ENCODE measurements around the gene LANCL3.

The LANCL3 gene

DNA sequence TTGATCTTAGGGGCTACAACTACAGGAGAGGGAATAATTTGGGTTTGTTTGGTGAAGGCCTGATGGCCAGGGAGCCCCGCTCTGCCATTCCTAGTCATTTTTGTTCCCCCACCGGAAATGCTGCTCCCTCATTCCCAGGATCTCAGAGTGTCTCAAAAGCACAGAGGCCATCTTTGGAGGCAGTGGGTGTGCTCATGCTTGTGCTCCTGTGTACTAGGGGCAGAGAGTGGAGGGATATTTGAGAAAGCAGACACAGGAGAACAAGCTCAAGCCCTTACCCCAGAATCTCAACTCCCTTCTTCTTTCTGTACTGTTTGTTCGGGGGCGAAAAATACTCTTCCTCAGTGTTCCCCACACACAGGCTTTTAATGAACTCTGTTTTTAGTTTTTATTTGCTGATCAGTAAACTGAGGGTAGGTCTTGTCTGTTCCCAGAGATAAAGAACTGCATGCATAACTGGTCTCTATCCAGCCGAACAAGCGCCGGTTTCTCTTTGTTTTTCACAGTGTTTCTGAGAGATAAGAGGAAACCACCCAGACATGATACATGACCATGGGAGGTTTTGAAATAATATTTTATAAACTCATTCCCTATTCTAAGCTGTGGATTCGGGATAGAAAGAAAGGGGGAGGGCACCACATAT is 81.2 kb downstream of the LANCL3 start:
- Histone ChIP-seq H3K9ac (no peak overlapping the region), H3K36me3 (no peaks in the 10 kb centered on the region), H4K20me1 (no peaks in the 10 kb centered on the region), H3K9me3 (replicated peaks in 1 of 11) (no peaks in the 10 kb centered on the region), H3K4me2 (no peak overlapping the region), H3K4me3 (no peak overlapping the region), H3K4me1 (no peaks in the 10 kb centered on the region), H3K27me3 (no peaks in the 10 kb centered on the region), H3K27ac (no peak overlapping the region)
- TF ChIP-seq Cebpa-rat (IDR thresholded peaks at IDR 0.05), result no peak

- Histone ChIP-seq H4K20me1 (no peaks in the 10 kb centered on the region), H3K36me3 (no peaks in the 10 kb centered on the region), H3K9me3 (replicated peaks in 1 of 11) (no peaks in the 10 kb centered on the region), H3K4me3 (no peak overlapping the region), H3K27me3 (no peaks in the 10 kb centered on the region), H3K4me1 (no peaks in the 10 kb centered on the region), H3K4me2 (no peak overlapping the region), H3K27ac (no peak overlapping the region), H3K9ac (no peak overlapping the region)
- no peak for TF ChIP-seq Cebpa-rat (IDR thresholded peaks at IDR 0.05)
Observed at GRCh38 chrX:37653397-37654085, 82.1 kb downstream of the LANCL3 start.

DNA sequence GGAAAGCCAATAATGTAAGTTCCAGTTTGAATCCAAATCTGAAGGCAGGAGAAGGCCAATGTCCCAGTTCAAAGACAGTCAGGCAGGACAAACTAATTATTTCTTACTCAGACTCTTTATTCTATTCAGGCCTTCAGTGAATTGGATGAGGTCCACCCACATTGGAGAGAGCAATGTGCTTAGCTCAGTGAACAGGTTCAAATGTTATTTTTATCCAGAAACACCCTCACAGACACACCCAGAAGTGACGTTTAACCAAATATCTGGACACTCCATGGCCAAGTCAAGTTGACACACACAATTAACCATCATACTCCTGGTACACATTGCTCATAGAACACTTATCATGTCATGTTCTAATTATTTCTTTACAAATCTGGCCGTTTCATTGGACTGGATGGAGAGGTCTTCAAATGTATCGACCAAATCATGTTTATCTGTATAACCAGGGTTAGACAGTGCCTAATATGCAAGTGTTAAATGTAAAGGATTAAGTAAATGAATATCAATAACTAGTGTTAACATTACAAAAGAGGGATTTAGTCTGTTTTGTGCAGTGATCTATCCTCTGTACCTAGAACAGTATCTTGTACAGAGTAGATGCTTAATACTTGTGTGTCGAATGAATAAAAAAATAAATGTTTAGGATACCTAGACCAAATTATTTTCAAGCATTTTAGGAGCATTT is 87.0 kb downstream of the LANCL3 start:
- Histone ChIP-seq H3K4me1 (no peaks in the 10 kb centered on the region), H3K36me3 (no peaks in the 10 kb centered on the region), H3K4me3 (no peak overlapping the region), H4K20me1 (no peaks in the 10 kb centered on the region), H3K27me3 (no peaks in the 10 kb centered on the region), H3K9me3 (replicated peaks in 1 of 11) (no peaks in the 10 kb centered on the region), H3K9ac (no peak overlapping the region), H3K27ac (no peak overlapping the region), H3K4me2 (no peak overlapping the region)
- TF ChIP-seq Cebpa-rat (IDR thresholded peaks at IDR 0.05), result no peak

DNA sequence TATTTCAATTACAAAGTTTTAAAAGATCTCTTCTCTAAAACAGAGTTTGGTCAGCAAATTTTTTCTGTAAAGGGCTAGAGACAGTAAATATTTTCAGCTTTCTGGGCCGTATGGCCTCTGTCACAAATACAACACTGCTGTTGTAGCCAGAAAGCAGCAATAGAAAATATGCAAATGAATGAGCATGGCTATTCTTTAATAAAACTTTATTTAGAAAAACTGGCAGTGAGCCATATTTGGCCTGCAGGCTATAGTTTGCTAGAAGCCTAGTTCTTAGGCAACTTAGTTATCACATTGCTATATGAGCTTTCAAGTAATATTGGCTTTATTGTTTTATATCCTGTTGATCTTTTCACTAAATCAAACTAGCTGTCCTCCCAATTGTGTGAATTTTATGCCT is 87.6 kb downstream of the LANCL3 start:
- H3K4me1 ChIP-seq, result no peaks in the 10 kb centered on the region
- H3K4me3 ChIP-seq, result no peak overlapping the region
- no peak overlapping the region for H3K27ac ChIP-seq
- no peaks in the 10 kb centered on the region for H4K20me1 ChIP-seq
- H3K9me3 ChIP-seq (replicated peaks in 1 of 11), result no peaks in the 10 kb centered on the region
- H3K4me2 ChIP-seq, result no peak overlapping the region
- H3K9ac ChIP-seq, result no peak overlapping the region
- no peak for TF ChIP-seq Cebpa-rat (IDR thresholded peaks at IDR 0.05)
- H3K36me3 ChIP-seq, result no peaks in the 10 kb centered on the region
- no peaks in the 10 kb centered on the region for H3K27me3 ChIP-seq

- Histone ChIP-seq H4K20me1 (no peaks in the 10 kb centered on the region), H3K27me3 (no peaks in the 10 kb centered on the region), H3K4me1 (no peaks in the 10 kb centered on the region), H3K36me3 (no peaks in the 10 kb centered on the region), H3K4me3 (no peak overlapping the region), H3K4me2 (no peak overlapping the region), H3K9me3 (replicated peaks in 1 of 11) (peaks cover 0 to 9% (median 0%) of the 10 kb centered on the region in 11 experiments; a peak in 1 of 22 replicates), H3K27ac (no peak overlapping the region), H3K9ac (no peak overlapping the region)
- TF ChIP-seq Cebpa-rat (IDR thresholded peaks at IDR 0.05), result no peak
Observed at GRCh38 chrX:37662181-37662580, 90.7 kb downstream of the LANCL3 start.

GRCh38 chrX:37666516-37666915 is 95.1 kb downstream of the LANCL3 start:
- H3K9ac ChIP-seq, result no peak overlapping the region
- H3K36me3 ChIP-seq, result no peaks in the 10 kb centered on the region
- H3K4me2 ChIP-seq, result no peak overlapping the region
- H3K4me3 ChIP-seq, result no peak overlapping the region
- H3K4me1 ChIP-seq, result no peaks in the 10 kb centered on the region
- no peak for TF ChIP-seq Cebpa-rat (IDR thresholded peaks at IDR 0.05)
- H3K27me3 ChIP-seq, result no peaks in the 10 kb centered on the region
- peaks cover 0 to 9% (median 0%) of the 10 kb centered on the region in 11 experiments; a peak in 1 of 22 replicates for H3K9me3 ChIP-seq (replicated peaks in 1 of 11)
- no peaks in the 10 kb centered on the region for H4K20me1 ChIP-seq
- H3K27ac ChIP-seq, result no peak overlapping the region

GRCh38 chrX:37667141-37667540 is 95.7 kb downstream of the LANCL3 start:
- H3K9me3 ChIP-seq (replicated peaks in 1 of 11), result peaks cover 0 to 9% (median 0%) of the 10 kb centered on the region in 11 experiments; a peak in 1 of 22 replicates

GRCh38 chrX:37672563-37672962 is 101.1 kb downstream of the LANCL3 start:
- H4K20me1 ChIP-seq, result no peaks in the 10 kb centered on the region
- TF ChIP-seq Cebpa-rat (IDR thresholded peaks at IDR 0.05), result no peak
- H3K4me1 ChIP-seq, result no peaks in the 10 kb centered on the region
- no peaks in the 10 kb centered on the region for H3K36me3 ChIP-seq
- H3K4me3 ChIP-seq, result no peak overlapping the region
- H3K9me3 ChIP-seq (replicated peaks in 1 of 11), result no peaks in the 10 kb centered on the region; a peak in 1 of 22 replicates
- no peak overlapping the region for H3K4me2 ChIP-seq
- no peak overlapping the region for H3K27ac ChIP-seq
- no peak overlapping the region for H3K9ac ChIP-seq
- H3K27me3 ChIP-seq, result no peaks in the 10 kb centered on the region

More at GRCh38 chrX:37667141-37667540, 95.7 kb downstream of the LANCL3 start:
- no peak overlapping the region for H3K4me2 ChIP-seq
- H3K27me3 ChIP-seq, result no peaks in the 10 kb centered on the region
- H3K36me3 ChIP-seq, result no peaks in the 10 kb centered on the region
- H3K4me1 ChIP-seq, result no peaks in the 10 kb centered on the region
- no peaks in the 10 kb centered on the region for H4K20me1 ChIP-seq
- H3K9ac ChIP-seq, result no peak overlapping the region
- H3K4me3 ChIP-seq, result no peak overlapping the region
- TF ChIP-seq Cebpa-rat (IDR thresholded peaks at IDR 0.05), result no peak
- no peak overlapping the region for H3K27ac ChIP-seq

DNA sequence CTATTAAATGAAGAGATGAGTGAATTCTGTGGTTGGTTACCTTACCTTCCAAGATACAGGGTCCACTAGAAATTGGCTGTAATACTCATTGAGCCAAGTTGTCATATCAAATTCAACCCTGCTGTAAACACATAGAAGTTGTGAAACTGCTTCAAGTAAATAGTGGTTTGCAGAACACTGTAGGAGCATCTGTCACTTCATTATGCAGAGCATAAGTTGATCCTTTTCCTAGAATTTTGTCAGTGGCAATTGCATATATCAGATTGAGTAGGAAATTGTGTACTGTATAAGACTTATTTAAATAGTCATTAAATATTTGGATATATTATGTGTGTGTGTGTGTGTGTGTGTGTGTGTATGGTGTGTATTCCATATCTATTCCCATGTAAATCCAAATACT is 105.3 kb downstream of the LANCL3 start:
- Histone ChIP-seq H3K27ac (no peak overlapping the region), H4K20me1 (no peaks in the 10 kb centered on the region), H3K4me2 (no peak overlapping the region), H3K27me3 (no peaks in the 10 kb centered on the region), H3K4me1 (no peaks in the 10 kb centered on the region), H3K36me3 (no peaks in the 10 kb centered on the region), H3K4me3 (no peak overlapping the region), H3K9ac (no peak overlapping the region), H3K9me3 (replicated peaks in 1 of 11) (no peaks in the 10 kb centered on the region; a peak in 1 of 22 replicates)
- no peak for TF ChIP-seq Cebpa-rat (IDR thresholded peaks at IDR 0.05)

All from BLaER1 treated with 17β-estradiol and CSF1 and Interleukin-3, amounts not matched to agents 10 nM and 100 nM (cell line).